ENCODE data around the gene NRSN2.
"Not testable (repeated sequence)": the region's sequence is repeated elsewhere in the genome, so short reads cannot be mapped to it uniquely, and the experiment has no call there.

NRSN2 gene

GRCh38 chr20:325889-326644 is 20.8 kb upstream of the NRSN2 start:
- peak; percentile 85 for DNase-seq

DNA sequence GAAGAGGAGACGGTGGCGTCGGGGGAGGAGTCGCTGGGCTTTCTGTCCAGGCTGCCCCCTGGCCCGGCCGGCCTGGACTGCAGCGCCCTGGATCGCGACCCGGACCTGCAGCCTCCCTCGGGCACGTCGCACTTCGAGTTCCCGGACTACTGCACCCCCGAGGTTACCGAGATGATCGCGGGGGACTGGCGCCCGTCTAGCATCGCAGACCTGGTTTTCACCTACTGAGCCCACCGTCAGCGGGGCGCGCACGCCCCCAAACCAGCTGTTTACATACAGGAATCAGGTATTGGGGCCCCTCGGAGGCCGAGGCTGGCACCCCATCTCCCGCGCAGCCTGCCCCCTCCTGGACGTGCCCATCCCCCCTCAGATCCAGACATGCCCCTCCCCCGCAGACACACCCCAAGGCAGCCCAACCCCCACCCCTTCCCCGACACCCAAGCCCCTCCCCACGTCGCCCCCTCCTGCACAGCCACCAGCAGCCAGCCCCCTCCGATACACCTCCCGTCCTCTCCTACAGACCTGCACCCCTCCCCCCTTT is 20.2 kb upstream of the NRSN2 start:
- peak; percentile 62 for DNase-seq

DNA sequence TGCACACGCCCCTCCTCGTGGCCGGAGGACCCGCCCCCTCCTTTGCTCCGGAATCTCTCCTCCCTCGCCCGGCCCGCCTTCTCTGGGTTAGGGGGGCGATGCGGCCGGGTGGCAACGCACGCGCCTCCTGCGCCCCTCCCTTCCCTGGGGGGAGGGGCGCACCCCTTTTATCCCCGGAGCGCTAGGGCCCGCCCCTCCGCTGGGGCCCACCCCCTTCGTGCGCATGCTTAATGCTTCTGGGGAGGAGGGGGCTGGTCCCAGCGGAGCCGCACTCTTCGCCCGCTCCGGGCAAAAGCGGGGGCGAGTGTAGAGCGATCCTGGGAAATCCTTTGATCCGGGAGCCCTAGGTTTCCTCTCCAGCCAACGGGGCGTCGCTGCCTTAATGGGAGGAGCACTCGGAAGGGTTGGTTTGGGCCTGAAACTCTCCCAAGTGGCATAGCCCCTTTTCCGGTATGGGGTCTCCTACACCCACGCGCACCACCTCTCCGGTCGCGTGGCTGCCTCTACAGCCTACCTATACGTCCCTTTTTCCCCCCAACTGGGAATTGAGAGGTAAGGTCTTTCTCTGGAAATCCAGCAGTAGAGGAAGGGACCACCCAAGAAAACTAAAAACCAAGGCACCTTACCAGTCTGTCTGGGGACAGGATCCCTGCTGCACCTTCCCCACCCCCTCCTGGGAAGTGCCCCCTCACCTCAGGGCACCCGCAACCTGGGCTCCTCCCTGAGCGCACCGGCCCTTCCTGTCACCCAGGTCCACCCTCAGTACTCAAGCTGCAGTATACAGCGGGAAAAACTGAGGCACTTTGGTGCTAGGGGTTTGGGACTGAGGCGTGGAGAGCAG is 19.5 kb upstream of the NRSN2 start:
- DNase-seq = peak; percentile 97

GRCh38 chr20:328027-328974 is 18.6 kb upstream of the NRSN2 start:
- peak; percentile 11 for DNase-seq

DNA sequence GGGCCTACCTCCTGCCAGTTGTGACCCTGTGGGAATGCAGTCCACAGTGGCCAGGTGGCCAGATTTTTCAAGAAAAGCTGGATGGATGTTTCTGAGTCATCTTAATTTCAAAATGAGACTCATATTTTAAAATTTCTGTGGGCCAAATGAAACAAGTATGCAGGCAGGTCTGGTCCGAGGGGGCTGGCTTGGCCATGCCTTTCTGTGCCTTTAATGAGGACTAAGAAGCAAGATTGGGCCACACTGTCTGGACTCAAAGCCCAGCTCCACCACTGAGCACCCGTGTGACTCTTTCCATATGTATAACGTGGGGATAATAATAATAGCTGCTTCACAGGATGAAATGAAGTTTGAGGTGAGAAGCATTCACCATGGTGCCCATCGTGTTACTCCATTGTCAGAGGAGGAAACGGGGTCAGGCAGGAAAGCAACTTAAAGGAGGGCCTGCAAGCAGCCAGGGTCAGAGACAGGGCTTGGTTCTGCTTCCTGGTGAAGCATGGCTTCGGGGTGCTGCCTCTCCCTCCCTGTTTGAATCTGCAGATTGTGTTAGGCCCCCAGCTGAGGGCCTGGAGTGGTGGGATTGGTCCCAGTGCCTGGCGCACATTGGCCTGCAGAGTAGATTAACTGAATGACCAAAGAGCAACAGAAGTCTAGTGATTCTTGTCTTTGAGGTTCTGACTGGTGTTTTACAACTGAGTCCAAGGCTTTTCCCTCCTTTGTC is 17.8 kb upstream of the NRSN2 start:
- peak; percentile 17 for DNase-seq

GRCh38 chr20:329851-330232 is 17.1 kb upstream of the NRSN2 start:
- no peak for DNase-seq

- peak; percentile 93 for DNase-seq
These were observed 16.4 kb upstream of the NRSN2 start for GRCh38 chr20:330233-331149.

DNA sequence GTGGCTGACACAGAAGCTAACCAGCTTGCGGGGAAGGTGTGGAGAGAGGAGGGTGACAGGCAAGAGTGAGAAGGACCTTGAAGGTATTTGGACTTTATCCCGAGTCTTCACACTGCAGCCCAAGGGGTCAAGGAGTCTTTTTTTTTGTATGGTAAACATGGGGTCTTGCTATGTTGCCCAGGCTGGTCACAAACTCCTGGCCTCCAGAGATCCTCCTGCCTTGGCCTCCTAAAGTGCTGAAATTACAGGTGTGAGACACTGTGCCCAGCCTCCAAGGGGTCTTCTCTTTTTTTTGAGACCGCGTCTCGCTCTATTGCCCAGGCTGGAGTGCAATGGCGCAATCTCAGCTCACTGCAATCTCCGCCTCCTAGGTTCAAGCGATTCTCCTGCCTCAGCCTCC is 12.3 kb upstream of the NRSN2 start:
- DNase-seq = no peak

- DNase-seq = not testable (repeated sequence)
These were observed 10.9 kb upstream of the NRSN2 start for GRCh38 chr20:336040-336439.

- peak; percentile 79 for DNase-seq
These were observed 5.2 kb upstream of the NRSN2 start for GRCh38 chr20:341682-342081.

DNA sequence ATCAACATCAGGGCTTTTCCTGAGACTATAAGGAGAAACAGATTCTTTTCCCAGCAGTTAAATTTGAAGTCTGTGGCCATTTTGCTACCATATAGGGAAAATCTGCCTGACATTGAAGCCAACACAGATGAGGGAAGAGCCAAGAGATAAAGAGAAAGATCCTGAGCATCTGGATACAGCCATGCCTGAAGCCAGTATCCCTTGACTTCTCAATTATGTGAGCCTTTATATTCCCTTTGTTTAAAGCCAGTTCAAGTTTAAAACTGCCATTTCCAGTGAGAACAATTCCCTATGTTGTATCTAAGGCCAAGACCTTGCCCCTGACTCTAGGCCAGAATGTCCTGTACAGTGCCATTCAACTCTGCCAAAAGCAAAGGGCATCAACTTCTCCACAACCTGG is 3.8 kb upstream of the NRSN2 start:
- DNase-seq = no peak

DNA sequence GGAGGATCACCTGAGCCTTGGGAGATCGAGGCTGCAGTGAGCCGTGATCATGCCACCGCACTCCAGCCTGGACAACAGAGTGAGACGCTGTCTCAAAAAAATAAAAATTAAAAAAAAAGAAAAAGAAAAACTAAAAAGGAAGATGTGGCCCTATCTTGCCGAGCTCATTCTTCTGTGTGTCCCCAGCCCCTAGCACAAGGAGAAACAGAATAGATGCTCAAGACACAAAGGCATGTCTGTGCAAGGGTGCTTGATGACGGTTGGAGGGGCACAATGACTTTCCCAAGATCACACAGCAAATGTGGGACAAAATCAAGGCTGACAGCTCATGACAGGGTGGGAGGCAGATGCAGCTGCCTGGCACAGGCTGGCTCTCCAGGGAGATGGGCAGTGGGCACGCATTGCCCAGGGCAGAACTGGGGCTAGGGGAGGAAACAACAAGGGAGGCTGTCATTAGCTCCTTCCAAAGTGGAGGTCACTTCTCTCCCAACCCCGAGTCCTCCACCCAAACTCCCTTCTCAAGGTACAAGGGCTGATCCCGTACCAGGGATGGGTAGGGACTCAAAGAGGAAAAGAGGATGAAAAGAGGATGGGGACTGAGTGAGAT is 775 bp upstream of the NRSN2 start:
- no peak for DNase-seq

GRCh38 chr20:347317-347639 is 367 bp downstream of the NRSN2 start:
- no peak for DNase-seq

- DNase-seq = peak; percentile 96
These were observed 951 bp downstream of the NRSN2 start for GRCh38 chr20:347640-348484.

DNA sequence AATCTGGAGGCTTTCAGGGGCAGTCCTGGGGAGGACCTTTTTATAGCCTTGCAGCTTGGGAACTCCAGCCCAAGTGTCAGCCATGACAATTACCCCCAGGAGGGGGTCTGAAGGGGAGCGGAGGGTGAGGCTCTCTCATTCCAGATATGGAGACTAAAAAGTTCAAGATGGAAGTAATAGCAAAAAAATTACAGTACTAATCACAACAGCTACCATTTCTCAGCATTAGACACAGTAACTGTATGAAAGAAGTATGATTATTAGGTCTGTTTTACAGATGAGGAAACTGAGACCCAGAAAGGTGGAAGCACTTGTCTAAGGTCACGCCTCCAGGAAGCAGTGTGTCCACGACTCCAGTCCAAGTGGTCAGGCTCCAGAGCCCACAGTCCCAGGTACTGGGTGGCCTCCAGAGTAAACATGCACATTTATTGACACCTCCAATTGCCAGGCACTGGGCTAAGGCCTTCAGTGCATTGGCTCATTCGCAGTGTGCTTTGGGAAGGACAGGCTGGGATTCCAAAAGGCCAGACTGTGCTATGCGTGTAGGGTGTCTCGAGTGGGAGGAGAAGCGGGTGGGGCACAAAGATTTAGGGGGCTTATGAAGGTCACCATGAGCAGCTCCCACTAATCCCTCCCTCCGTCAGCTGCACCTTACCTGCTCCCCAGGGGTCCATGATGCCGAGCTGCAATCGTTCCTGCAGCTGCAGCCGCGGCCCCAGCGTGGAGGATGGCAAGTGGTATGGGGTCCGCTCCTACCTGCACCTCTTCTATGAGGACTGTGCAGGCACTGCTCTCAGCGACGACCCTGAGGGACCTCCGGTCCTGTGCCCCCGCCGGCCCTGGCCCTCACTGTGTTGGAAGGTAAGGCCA is 2.3 kb downstream of the NRSN2 start:
- no peak for DNase-seq

- DNase-seq = no peak
These were observed 6.3 kb downstream of the NRSN2 start for GRCh38 chr20:353166-353565.

DNA sequence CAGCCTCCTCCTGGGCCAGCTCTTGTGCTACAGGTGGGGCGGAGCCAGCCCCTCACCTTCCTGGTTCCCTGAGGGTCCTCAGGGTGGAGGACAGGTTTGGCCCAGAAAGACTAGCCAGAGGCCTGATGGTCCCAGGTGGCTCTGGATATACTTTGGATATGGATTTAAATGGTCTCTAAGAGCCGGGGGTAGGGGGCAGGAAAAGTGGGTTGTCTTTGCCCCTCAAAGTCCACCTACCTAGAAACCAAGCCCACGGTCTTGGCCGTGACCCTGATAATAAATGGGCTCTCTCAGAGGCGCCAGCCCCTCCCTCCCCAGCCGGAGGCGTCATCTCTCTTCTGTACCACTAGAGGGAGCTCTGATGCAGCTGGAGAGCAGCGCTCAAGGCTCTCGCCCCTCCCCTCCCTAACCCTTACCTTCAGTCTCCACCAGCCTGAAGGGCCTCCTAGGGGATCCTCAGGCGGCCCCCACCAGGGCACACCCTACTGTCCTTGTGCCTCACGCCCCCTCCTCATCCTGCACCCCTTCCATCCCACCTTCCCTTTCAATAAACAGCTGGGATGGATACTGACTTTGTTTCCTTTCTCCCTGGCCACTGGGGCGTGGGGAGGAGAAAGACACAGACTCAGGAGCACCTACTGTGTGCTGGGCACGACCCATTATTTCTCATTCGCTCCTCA is 7.5 kb downstream of the NRSN2 start:
- DNase-seq = peak; percentile 93

DNA sequence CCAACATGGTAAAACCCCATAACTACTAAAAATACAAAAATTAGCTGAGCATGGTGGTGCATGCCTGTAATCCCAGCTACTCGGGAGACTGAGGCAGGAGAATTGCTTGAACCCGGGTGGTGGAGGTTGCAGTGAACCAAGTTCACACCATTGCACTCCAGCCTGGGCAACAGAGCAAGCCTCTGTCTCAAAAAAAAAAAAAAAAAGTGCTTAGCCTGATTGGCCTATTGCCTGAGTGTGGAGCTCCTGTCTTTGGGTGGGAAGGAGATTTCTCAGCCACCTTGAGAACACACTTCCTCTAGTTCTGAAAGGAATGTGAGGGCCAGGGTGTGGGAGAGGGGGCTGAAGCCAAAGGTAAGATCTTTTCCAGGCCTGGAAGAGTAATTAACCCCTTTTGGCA is 9.2 kb downstream of the NRSN2 start:
- not testable (repeated sequence) for DNase-seq

Data from hematopoietic multipotent progenitor cell treated with erythropoietin and hydrocortisone succinate and interleukin-3 and kit ligand, for 4 days (in vitro differentiated cells).